ENCODE measurements around the gene PARD3. TPM values are rescaled to one million over a fixed set of nuclear protein-coding genes. Genes with fewer than 3 reads are reported as not detected.

The PARD3 gene
- total and polyA plus RNA-seq, 10 of the 15 experiments (the other 5 are each of a cell fraction or from before 2014, with no cell fraction given): 2.6 to 43.1 (median 13.9) TPM

GRCh38 chr10:34647875-34648865 lies 166.9 kb downstream of the PARD3 start:
- ATAC-seq (no peak), FAIRE-seq (no peak), DNase-seq (ENCODE audit: low read depth, low spot score) (no peak)
- ChIA-PET SMC1A (ENCODE audit: uncharacterized antibody, unreplicated experiment) (interaction anchor here (0.6 to 3.8 kb wide), 5 partner anchors 8 to 217 kb away, joined by 3 to 28 read pairs (median 5); no protein-coding TSS in a partner anchor), CTCF (interaction anchor here (1.2 to 4.1 kb wide), 6 partner anchors 7 to 14 kb away, joined by 4 to 25 read pairs (median 6); no protein-coding TSS in a partner anchor), RAD21 (ENCODE audit: unreplicated experiment) (interaction anchor here (1.0 to 3.3 kb wide), 5 partner anchors 10 to 1455 kb away, joined by 3 to 15 read pairs (median 4); no protein-coding TSS in a partner anchor), POLR2A (no interaction called here)
- no peak overlapping the region for H3K27ac ChIP-seq (ENCODE audit: control insufficient read depth, insufficient read depth)
- no TSS peak for BruUV-seq (replicated peaks)
- in situ Hi-C loops (cut with MboI) (loop anchor here (25.0 kb wide), 1 partner anchor 1461 kb away; no protein-coding TSS in a partner anchor), intact Hi-C loops (cut with micrococcal nuclease; ENCODE audit: unreplicated experiment) (no loop called here)
- no peak overlapping the region for H3K4me2 ChIP-seq (ENCODE audit: control insufficient read depth, insufficient read depth)
- no peaks in the 10 kb centered on the region for H3K9me3 ChIP-seq (replicated peaks; ENCODE audit: control insufficient read depth, insufficient read depth, low read length)
- H3K9ac ChIP-seq (ENCODE audit: control insufficient read depth, insufficient read depth, low read length): no peak overlapping the region
- H3K36me3 ChIP-seq (ENCODE audit: control insufficient read depth in 2 of 2, insufficient read depth in 2 of 2, low read length in 1 of 2): no peaks in the 10 kb centered on the region
- H2AFZ ChIP-seq (ENCODE audit: control insufficient read depth, low read depth, low read length): no peak overlapping the region
- no peaks in the 10 kb centered on the region for H3K79me2 ChIP-seq (ENCODE audit: control insufficient read depth, insufficient read depth, low read length)
- 60% methylated on average over 12 of the region's 12 CpGs for WGBS (ENCODE audit: insufficient coverage, insufficient replicate concordance, low lambda C conversion rate, missing lambda C conversion rate)
- no peaks in the 10 kb centered on the region for H4K20me1 ChIP-seq (ENCODE audit: control insufficient read depth, insufficient read depth)
- H3K4me1 ChIP-seq (ENCODE audit: control insufficient read depth, insufficient read depth, low read length): no peaks in the 10 kb centered on the region
- no peaks in the 10 kb centered on the region for H3K27me3 ChIP-seq (replicated peaks in 1 of 2; ENCODE audit: control insufficient read depth in 2 of 2, insufficient read depth in 2 of 2, low read length in 1 of 2)
- no peak overlapping the region for H3K4me3 ChIP-seq
- TF ChIP-seq ZZZ3 (IDR thresholded peaks at IDR 0.05; ENCODE audit: control insufficient read depth, insufficient read length, low read depth) (no peak), ASH2L (IDR thresholded peaks at IDR 0.05; ENCODE audit: borderline replicate concordance, low read depth) (no peak), HDAC2 (IDR thresholded peaks at IDR 0.05) (no peak), IRF3 (IDR thresholded peaks at IDR 0.05) (no peak), ZNF622 (IDR thresholded peaks at IDR 0.05) (no peak), NKRF (conservative IDR thresholded peaks at IDR 0.05) (no peak), MAX (IDR thresholded peaks at IDR 0.05; ENCODE audit: low read depth, low read length) (no peak), CBFB (IDR thresholded peaks at IDR 0.05; ENCODE audit: low read depth) (no peak), SUPT20H (IDR thresholded peaks at IDR 0.05; ENCODE audit: borderline replicate concordance, control insufficient read depth, low read depth, low read length) (no peak), ZNF687 (IDR thresholded peaks at IDR 0.05) (no peak), MEF2A (IDR thresholded peaks at IDR 0.05; ENCODE audit: insufficient read depth, low read depth, low read length) (no peak), RELB (IDR thresholded peaks at IDR 0.05; ENCODE audit: low read depth) (no peak), SREBF1 (IDR thresholded peaks at IDR 0.05; ENCODE audit: low read length) (no peak)

All from GM12878 (cell line).